ENCODE measurements around the gene TRAF2. TPM values are rescaled to one million over a fixed set of nuclear protein-coding genes. Genes with fewer than 3 reads are reported as not detected.

TRAF2 gene
- total RNA-seq, 1 donor from 2014 or later: 4.7 TPM

DNA sequence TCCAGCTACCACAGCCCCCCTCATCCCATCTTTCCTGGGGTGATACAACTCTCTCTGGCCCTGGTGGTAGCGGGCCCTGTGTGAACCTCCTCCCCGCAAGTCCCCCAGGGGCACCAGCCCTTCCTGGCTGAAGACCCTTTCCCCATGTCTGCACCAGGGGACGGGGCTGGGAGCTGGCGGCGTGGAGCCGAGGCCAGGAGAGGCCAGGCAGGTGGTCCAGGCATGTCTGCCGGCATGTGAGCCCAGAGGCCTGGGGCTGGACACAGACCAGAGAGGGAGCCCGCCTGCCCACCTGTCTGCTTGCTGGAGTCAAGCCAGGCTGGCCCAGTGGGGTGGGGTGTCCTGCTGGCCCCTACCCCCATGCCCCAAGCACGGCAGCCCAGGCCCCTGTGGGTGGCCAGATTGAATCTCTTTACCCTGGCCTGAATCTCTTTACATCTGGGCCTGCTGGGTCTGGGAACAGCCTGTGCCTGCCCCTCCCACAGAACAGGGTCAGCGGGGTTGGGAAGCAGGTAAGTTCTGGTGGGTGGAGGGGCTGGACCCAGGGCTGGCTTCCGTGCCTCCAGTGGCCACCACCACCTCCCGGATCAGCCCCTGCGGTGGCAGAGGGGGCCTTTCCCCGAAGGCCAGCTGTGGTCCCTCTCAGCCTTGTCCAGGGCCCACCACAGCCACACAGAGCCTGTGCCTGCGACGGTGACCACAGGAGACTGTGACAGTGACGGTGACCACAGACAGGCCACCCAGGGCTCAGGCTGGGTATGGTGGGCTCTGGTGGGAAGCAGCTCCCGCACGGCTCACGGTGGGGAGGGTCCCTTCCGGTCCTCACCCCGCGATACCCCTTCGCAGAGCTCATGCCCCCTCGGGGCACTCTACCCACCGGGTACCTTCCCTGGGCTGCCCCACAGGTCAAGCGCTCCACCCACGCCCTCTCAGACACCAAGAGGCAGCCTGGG, 72.9 kb downstream of the TRAF2 start:
- H3K9me3 ChIP-seq (ENCODE audit: control insufficient read depth in 3 of 3, low read length in 3 of 3): no peaks in the 10 kb centered on the region
- no peak overlapping the region for H3K27ac ChIP-seq (ENCODE audit: low read depth, low read length)
- peaks cover 3 to 9% (median 7%) of the 10 kb centered on the region in 3 donors for H3K4me1 ChIP-seq (ENCODE audit: control insufficient read depth in 3 of 3, insufficient read depth in 3 of 3, low read length in 3 of 3)
- H3K9ac ChIP-seq (ENCODE audit: low read depth in 1 of 3, low read length in 3 of 3): no peak overlapping the region
- no peaks in the 10 kb centered on the region for H3K36me3 ChIP-seq (ENCODE audit: control insufficient read depth in 3 of 3, insufficient read depth in 3 of 3, low read length in 3 of 3)
- H3K27me3 ChIP-seq (ENCODE audit: control insufficient read depth in 3 of 3, insufficient read depth in 3 of 3, low read length in 3 of 3): peaks cover 0 to 12% (median 5%) of the 10 kb centered on the region in 3 donors
- no peak overlapping the region for H3K4me3 ChIP-seq (ENCODE audit: low read length in 3 of 3)

GRCh38 chr9:136960212-136960937, 74.1 kb downstream of the TRAF2 start:
- peaks cover 3 to 10% (median 9%) of the 10 kb centered on the region in 3 donors for H3K4me1 ChIP-seq (ENCODE audit: control insufficient read depth in 3 of 3, insufficient read depth in 3 of 3, low read length in 3 of 3)
- no peak overlapping the region for H3K9ac ChIP-seq (ENCODE audit: low read depth in 1 of 3, low read length in 3 of 3)
- H3K36me3 ChIP-seq (ENCODE audit: control insufficient read depth in 3 of 3, insufficient read depth in 3 of 3, low read length in 3 of 3): no peaks in the 10 kb centered on the region
- no peaks in the 10 kb centered on the region for H3K9me3 ChIP-seq (ENCODE audit: control insufficient read depth in 3 of 3, low read length in 3 of 3)
- H3K27me3 ChIP-seq (ENCODE audit: control insufficient read depth in 3 of 3, insufficient read depth in 3 of 3, low read length in 3 of 3): peaks cover 0 to 12% (median 5%) of the 10 kb centered on the region in 3 donors
- H3K4me3 ChIP-seq (ENCODE audit: low read length in 3 of 3): no peak overlapping the region
- H3K27ac ChIP-seq (ENCODE audit: low read depth, low read length): no peak overlapping the region

DNA sequence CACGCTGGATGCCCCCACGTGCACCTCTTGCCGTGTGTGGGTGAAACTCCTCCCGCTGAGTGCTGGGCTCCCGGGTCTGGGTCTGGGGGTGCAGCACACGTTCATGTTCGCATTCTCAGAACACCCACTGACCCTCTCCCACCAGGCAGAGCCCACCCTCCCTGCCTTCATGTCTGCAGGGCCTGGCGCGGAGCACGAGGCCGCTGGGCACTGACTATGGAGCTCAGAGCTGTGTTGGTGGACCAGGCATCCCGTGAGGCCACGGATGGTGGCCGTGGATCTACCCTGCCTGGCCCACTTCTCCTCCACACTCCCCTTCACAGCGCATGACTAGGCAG, 74.6 kb downstream of the TRAF2 start:
- H3K36me3 ChIP-seq (ENCODE audit: control insufficient read depth in 3 of 3, insufficient read depth in 3 of 3, low read length in 3 of 3): no peaks in the 10 kb centered on the region
- H3K9me3 ChIP-seq (ENCODE audit: control insufficient read depth in 3 of 3, low read length in 3 of 3): no peaks in the 10 kb centered on the region
- H3K27me3 ChIP-seq (ENCODE audit: control insufficient read depth in 3 of 3, insufficient read depth in 3 of 3, low read length in 3 of 3): peaks cover 5 to 15% (median 9%) of the 10 kb centered on the region in 3 donors
- H3K4me3 ChIP-seq (ENCODE audit: low read length in 3 of 3): no peak overlapping the region
- no peak overlapping the region for H3K9ac ChIP-seq (ENCODE audit: low read depth in 1 of 3, low read length in 3 of 3)
- H3K4me1 ChIP-seq (ENCODE audit: control insufficient read depth in 3 of 3, insufficient read depth in 3 of 3, low read length in 3 of 3): peaks cover 3 to 10% (median 9%) of the 10 kb centered on the region in 3 donors
- no peak overlapping the region for H3K27ac ChIP-seq (ENCODE audit: low read depth, low read length)

DNA sequence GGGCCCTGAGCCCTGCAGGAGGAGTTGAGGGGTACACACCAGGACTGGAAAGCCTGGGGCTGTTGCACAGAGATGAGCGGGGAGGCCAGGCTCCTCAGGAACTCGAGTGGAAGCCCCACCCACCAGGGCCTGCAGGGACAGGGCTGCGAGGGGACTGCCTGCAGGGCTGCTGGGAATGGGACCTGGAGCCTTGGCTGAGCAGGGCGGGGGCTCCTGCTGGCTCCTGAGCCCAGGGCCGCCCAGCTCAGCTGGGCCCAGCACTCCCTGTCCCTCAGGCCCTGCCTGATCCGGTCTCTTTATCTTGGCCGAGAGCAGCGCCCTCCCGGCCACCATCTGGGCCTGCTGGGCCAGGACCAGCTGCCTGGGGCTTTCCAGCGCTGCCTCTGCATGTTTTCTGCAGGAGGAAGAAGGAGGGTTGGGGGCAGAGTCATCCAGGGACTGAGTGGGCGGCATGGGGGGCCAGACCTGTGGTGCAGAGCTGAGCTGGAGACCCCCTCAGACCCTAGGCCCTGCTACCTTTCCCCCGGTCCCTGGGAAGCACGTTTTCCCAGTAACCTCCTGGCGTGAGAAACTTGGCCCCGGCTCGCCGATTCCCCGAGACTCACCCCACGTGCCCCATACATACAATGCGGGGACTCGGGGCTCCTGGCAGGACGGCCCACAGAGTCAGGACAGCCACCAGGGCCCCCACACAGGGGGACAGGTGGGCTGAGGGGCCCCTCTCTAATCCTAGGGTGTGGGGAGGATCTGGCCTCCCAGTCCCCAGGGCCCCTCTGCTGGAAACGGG, 75.2 kb downstream of the TRAF2 start:
- Histone ChIP-seq H3K36me3 (ENCODE audit: control insufficient read depth in 3 of 3, insufficient read depth in 3 of 3, low read length in 3 of 3) (no peaks in the 10 kb centered on the region), H3K4me1 (ENCODE audit: control insufficient read depth in 3 of 3, insufficient read depth in 3 of 3, low read length in 3 of 3) (peaks cover 3 to 10% (median 9%) of the 10 kb centered on the region in 3 donors), H3K27me3 (ENCODE audit: control insufficient read depth in 3 of 3, insufficient read depth in 3 of 3, low read length in 3 of 3) (peaks cover 7 to 20% (median 13%) of the 10 kb centered on the region in 3 donors), H3K27ac (ENCODE audit: low read depth, low read length) (no peak overlapping the region), H3K4me3 (ENCODE audit: low read length in 3 of 3) (no peak overlapping the region), H3K9ac (ENCODE audit: low read depth in 1 of 3, low read length in 3 of 3) (no peak overlapping the region), H3K9me3 (ENCODE audit: control insufficient read depth in 3 of 3, low read length in 3 of 3) (no peaks in the 10 kb centered on the region)

- Histone ChIP-seq H3K4me1 (ENCODE audit: control insufficient read depth in 3 of 3, insufficient read depth in 3 of 3, low read length in 3 of 3) (peaks cover 3 to 10% (median 9%) of the 10 kb centered on the region in 3 donors), H3K27ac (ENCODE audit: low read depth, low read length) (no peak overlapping the region), H3K9me3 (ENCODE audit: control insufficient read depth in 3 of 3, low read length in 3 of 3) (no peaks in the 10 kb centered on the region), H3K4me3 (ENCODE audit: low read length in 3 of 3) (no peak overlapping the region), H3K36me3 (ENCODE audit: control insufficient read depth in 3 of 3, insufficient read depth in 3 of 3, low read length in 3 of 3) (no peaks in the 10 kb centered on the region), H3K9ac (ENCODE audit: low read depth in 1 of 3, low read length in 3 of 3) (no peak overlapping the region), H3K27me3 (ENCODE audit: control insufficient read depth in 3 of 3, insufficient read depth in 3 of 3, low read length in 3 of 3) (peaks cover 7 to 20% (median 13%) of the 10 kb centered on the region in 3 donors)
Observed at GRCh38 chr9:136962163-136962562, 75.8 kb downstream of the TRAF2 start.

DNA sequence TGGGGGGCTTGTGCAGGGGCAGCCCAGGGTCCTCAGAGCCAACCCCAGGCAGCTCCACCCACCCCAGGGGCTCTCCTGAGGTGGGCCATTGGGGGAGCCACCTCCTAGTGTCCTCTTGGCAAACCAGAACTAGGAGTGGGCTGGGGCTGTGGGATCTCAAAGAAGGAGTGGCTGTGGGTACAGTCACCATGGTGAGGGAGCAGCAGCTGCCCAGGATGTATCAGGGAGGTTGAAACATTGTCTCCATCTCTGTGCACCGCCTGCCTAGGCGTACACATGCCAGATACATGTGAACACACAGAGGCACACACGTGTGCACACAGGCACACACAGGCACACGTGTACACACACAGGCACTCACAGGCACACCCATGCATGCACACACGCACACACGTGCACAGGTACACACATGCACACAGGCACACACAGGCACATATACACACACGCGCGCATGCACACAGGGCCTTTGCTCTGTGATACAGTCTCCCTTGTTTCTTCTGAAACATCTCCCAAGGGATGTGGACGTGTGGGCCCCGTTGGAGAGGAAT, 76.5 kb downstream of the TRAF2 start:
- H3K27ac ChIP-seq (ENCODE audit: low read depth, low read length): no peak overlapping the region
- H3K9me3 ChIP-seq (ENCODE audit: control insufficient read depth in 3 of 3, low read length in 3 of 3): no peaks in the 10 kb centered on the region
- peaks cover 3 to 10% (median 9%) of the 10 kb centered on the region in 3 donors for H3K4me1 ChIP-seq (ENCODE audit: control insufficient read depth in 3 of 3, insufficient read depth in 3 of 3, low read length in 3 of 3)
- no peak overlapping the region for H3K4me3 ChIP-seq (ENCODE audit: low read length in 3 of 3)
- no peaks in the 10 kb centered on the region for H3K36me3 ChIP-seq (ENCODE audit: control insufficient read depth in 3 of 3, insufficient read depth in 3 of 3, low read length in 3 of 3)
- peaks cover 7 to 20% (median 13%) of the 10 kb centered on the region in 3 donors for H3K27me3 ChIP-seq (ENCODE audit: control insufficient read depth in 3 of 3, insufficient read depth in 3 of 3, low read length in 3 of 3)
- H3K9ac ChIP-seq (ENCODE audit: low read depth in 1 of 3, low read length in 3 of 3): no peak overlapping the region

DNA sequence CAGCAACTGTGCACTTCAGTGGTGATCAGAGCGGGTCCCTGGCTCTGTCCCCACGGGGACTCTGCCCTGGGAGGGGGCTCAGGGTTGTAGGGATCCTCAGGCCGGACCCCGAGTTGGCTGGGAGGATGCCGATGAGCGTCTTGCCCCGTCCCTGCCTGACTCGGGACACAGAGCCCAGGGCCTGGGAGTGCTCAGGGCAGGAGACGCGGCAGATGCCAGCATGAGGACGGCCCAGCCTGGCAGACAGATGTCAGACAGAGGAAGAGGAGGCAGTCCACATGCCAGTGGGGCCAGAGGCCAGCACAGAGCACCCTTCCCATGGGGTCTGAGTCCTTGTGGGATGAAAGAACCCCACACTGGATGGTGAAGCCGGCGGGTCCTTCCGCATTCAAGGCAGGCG, 77.0 kb downstream of the TRAF2 start:
- peaks cover 7 to 20% (median 13%) of the 10 kb centered on the region in 3 donors for H3K27me3 ChIP-seq (ENCODE audit: control insufficient read depth in 3 of 3, insufficient read depth in 3 of 3, low read length in 3 of 3)
- H3K9me3 ChIP-seq (ENCODE audit: control insufficient read depth in 3 of 3, low read length in 3 of 3): no peaks in the 10 kb centered on the region
- H3K36me3 ChIP-seq (ENCODE audit: control insufficient read depth in 3 of 3, insufficient read depth in 3 of 3, low read length in 3 of 3): no peaks in the 10 kb centered on the region
- peaks cover 3 to 10% (median 9%) of the 10 kb centered on the region in 3 donors for H3K4me1 ChIP-seq (ENCODE audit: control insufficient read depth in 3 of 3, insufficient read depth in 3 of 3, low read length in 3 of 3)
- peak overlapping the region in 1 of 3 donors; percentile 8 for H3K9ac ChIP-seq (ENCODE audit: low read depth in 1 of 3, low read length in 3 of 3)
- H3K4me3 ChIP-seq (ENCODE audit: low read length in 3 of 3): no peak overlapping the region
- no peak overlapping the region for H3K27ac ChIP-seq (ENCODE audit: low read depth, low read length)

DNA sequence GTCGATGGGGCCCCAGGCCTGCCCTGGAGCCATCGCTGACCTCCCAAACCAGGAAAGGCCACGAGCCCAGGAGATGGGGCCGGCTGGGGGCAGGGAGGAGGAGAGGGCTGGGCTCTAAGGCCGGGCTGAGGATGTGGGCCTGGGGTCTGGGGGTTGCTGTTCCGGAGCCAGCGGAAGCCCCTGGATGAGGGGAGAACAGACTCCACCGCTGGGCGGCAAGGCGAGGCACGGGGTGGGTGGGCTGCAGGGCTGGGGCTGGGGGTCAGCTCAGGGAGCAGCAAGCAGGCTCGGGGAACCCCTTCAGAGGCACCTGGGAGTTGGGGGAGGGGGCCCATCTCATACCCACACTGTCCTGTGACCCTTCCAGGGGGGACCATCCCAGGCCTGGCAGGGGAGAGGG, 77.4 kb downstream of the TRAF2 start:
- Histone ChIP-seq H3K9ac (ENCODE audit: low read depth in 1 of 3, low read length in 3 of 3) (no peak overlapping the region), H3K4me1 (ENCODE audit: control insufficient read depth in 3 of 3, insufficient read depth in 3 of 3, low read length in 3 of 3) (peaks cover 3 to 10% (median 9%) of the 10 kb centered on the region in 3 donors), H3K27ac (ENCODE audit: low read depth, low read length) (no peak overlapping the region), H3K36me3 (ENCODE audit: control insufficient read depth in 3 of 3, insufficient read depth in 3 of 3, low read length in 3 of 3) (no peaks in the 10 kb centered on the region), H3K27me3 (ENCODE audit: control insufficient read depth in 3 of 3, insufficient read depth in 3 of 3, low read length in 3 of 3) (peaks cover 7 to 16% (median 13%) of the 10 kb centered on the region in 3 donors), H3K4me3 (ENCODE audit: low read length in 3 of 3) (no peak overlapping the region), H3K9me3 (ENCODE audit: control insufficient read depth in 3 of 3, low read length in 3 of 3) (no peaks in the 10 kb centered on the region)

DNA sequence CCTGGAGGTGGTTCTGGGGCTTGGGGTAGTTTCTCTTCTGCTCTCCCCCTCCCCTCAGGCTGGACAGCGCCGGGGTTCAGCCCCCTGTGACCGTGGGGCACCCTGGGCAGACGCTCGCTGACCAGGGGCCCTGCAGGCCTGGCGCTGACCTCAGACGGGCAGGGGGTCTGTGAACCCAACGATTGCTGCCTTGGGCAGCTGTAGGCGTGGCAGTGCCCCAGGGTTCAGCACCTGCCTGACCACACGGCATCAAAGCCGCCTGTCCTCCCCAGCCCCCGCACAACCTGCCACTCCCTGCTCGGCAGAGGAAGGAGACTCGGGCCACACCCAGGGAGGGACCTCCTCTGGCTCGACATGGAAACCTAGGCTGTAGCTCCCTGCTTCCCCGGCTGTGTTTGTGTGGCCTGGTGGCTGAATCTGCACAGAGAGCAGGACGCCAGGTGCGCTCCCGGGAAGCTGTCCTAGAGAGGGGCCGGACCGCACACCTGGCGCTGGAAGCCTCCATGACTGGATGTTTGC, 77.9 kb downstream of the TRAF2 start:
- Histone ChIP-seq H3K4me3 (ENCODE audit: low read length in 3 of 3) (no peak overlapping the region), H3K27ac (ENCODE audit: low read depth, low read length) (no peak overlapping the region), H3K27me3 (ENCODE audit: control insufficient read depth in 3 of 3, insufficient read depth in 3 of 3, low read length in 3 of 3) (peaks cover 7 to 13% (median 13%) of the 10 kb centered on the region in 3 donors), H3K9me3 (ENCODE audit: control insufficient read depth in 3 of 3, low read length in 3 of 3) (no peaks in the 10 kb centered on the region), H3K36me3 (ENCODE audit: control insufficient read depth in 3 of 3, insufficient read depth in 3 of 3, low read length in 3 of 3) (no peaks in the 10 kb centered on the region), H3K9ac (ENCODE audit: low read depth in 1 of 3, low read length in 3 of 3) (no peak overlapping the region), H3K4me1 (ENCODE audit: control insufficient read depth in 3 of 3, insufficient read depth in 3 of 3, low read length in 3 of 3) (peaks cover 3 to 10% (median 9%) of the 10 kb centered on the region in 3 donors)

Measured in skeletal muscle tissue (tissue), 4 donors.